Ecto neural progenitor cell (in vitro differentiated cells): ENCODE measurements around the gene ZFAND6.
A peak's percentile ranks its signal among the peaks of the same experiment; 100 is the strongest.
"Not testable (repeated sequence)": the region's sequence is repeated elsewhere in the genome, so short reads cannot be mapped to it uniquely, and the experiment has no call there.

Source experiments
- DNase-seq: peaks from one replicate; pipeline ENCODE4 v3.0.0-alpha.2; 2018; ENCODE audit warnings: low spot score

Gene ZFAND6

GRCh38 chr15:80058851-80059785 lies at the start of gene ZFAND6:
TSS of gene ZFAND6 (plus strand) at chr15:80059676. CDS start at chr15:80120345, 60,669 bp downstream.
- DNase-seq, result peak; percentile 96

- DNase-seq, result no peak
Measured at GRCh38 chr15:80010131-80010673, 49.3 kb upstream of the ZFAND6 start.

- not testable (repeated sequence) for DNase-seq
Measured at GRCh38 chr15:80011041-80011523, 48.4 kb upstream of the ZFAND6 start.

GRCh38 chr15:80011596-80011995 lies 47.9 kb upstream of the ZFAND6 start:
- DNase-seq, result no peak

GRCh38 chr15:80012060-80012726 lies 47.3 kb upstream of the ZFAND6 start:
- DNase-seq, result no peak

- not testable (repeated sequence) for DNase-seq
Measured at GRCh38 chr15:80014186-80014585, 45.3 kb upstream of the ZFAND6 start.

GRCh38 chr15:80015156-80015555 lies 44.3 kb upstream of the ZFAND6 start:
- DNase-seq, result no peak

GRCh38 chr15:80016506-80016905 lies 43.0 kb upstream of the ZFAND6 start:
- not testable (repeated sequence) for DNase-seq

GRCh38 chr15:80017139-80017538 lies 42.3 kb upstream of the ZFAND6 start:
- not testable (repeated sequence) for DNase-seq

- DNase-seq, result no peak
Measured at GRCh38 chr15:80019168-80019745, 40.2 kb upstream of the ZFAND6 start.

- not testable (repeated sequence) for DNase-seq
Measured at GRCh38 chr15:80020149-80020548, 39.3 kb upstream of the ZFAND6 start.

GRCh38 chr15:80020731-80021130 lies 38.7 kb upstream of the ZFAND6 start:
- no peak for DNase-seq

- DNase-seq, result no peak
Measured at GRCh38 chr15:80026310-80026709, 33.2 kb upstream of the ZFAND6 start.

GRCh38 chr15:80026754-80027153 lies 32.7 kb upstream of the ZFAND6 start:
- no peak for DNase-seq

- no peak for DNase-seq
Measured at GRCh38 chr15:80028937-80029336, 30.5 kb upstream of the ZFAND6 start.

GRCh38 chr15:80031841-80032240 lies 27.6 kb upstream of the ZFAND6 start:
- DNase-seq, result no peak

- no peak for DNase-seq
Measured at GRCh38 chr15:80034629-80035028, 24.8 kb upstream of the ZFAND6 start.

GRCh38 chr15:80036071-80036470 lies 23.4 kb upstream of the ZFAND6 start:
- no peak for DNase-seq

GRCh38 chr15:80041494-80042253 lies 17.8 kb upstream of the ZFAND6 start:
- DNase-seq, result peak; percentile 25

GRCh38 chr15:80042568-80042967 lies 16.9 kb upstream of the ZFAND6 start:
- no peak for DNase-seq

- peak; percentile 2 for DNase-seq
Measured at GRCh38 chr15:80045219-80045618, 14.3 kb upstream of the ZFAND6 start.

- no peak for DNase-seq
Measured at GRCh38 chr15:80049046-80049445, 10.4 kb upstream of the ZFAND6 start.
